Bronchial epithelial cell (primary cell): ENCODE data around the gene RPS15. TPM values are rescaled to one million over a fixed set of nuclear protein-coding genes. Genes with fewer than 3 reads are reported as not detected.

Source experiments
- DNase-seq: peaks from one replicate; pipeline ENCODE4 v3.0.0-alpha.2; 2010; ENCODE audit warnings: low read depth
- FAIRE-seq: peaks from 2 replicates; lab custom pipeline; 2011; peaks lifted over from hg19 to GRCh38; lab: Jason Lieb, UNC
- H3K27me3 ChIP-seq: 2 replicates; pipeline ENCODE4 v1.5.1; 2011; ENCODE audit warnings: low read length; ENCODE audit not compliant: control insufficient read depth, insufficient read depth
- H3K36me3 ChIP-seq: 2 replicates; pipeline ENCODE4 v1.5.1; 2011; ENCODE audit warnings: low read length; ENCODE audit not compliant: control insufficient read depth, insufficient read depth
- H3K4me3 ChIP-seq: 2 replicates; pipeline ENCODE4 v1.5.1; 2011; ENCODE audit warnings: mild to moderate bottlenecking, low read depth, low read length, control low read depth
- CTCF ChIP-seq: IDR thresholded peaks from 2 replicates; pipeline ENCODE4 v1.5.1; 2011; ENCODE audit warnings: mild to moderate bottlenecking, moderate library complexity, low read length, control low read depth, inconsistent platforms; ENCODE audit not compliant: insufficient read depth, severe bottlenecking
- total RNA-seq: library from RNA; depleted of rRNA; stranded (reverse); fragments of >200 nt; gene quantifications from 2 replicates; pipeline ENCODE4 v1.2.1, GENCODE V29; 2014

RPS15 gene
- total RNA-seq, 1 donor from 2014 or later, result 966 TPM

DNA sequence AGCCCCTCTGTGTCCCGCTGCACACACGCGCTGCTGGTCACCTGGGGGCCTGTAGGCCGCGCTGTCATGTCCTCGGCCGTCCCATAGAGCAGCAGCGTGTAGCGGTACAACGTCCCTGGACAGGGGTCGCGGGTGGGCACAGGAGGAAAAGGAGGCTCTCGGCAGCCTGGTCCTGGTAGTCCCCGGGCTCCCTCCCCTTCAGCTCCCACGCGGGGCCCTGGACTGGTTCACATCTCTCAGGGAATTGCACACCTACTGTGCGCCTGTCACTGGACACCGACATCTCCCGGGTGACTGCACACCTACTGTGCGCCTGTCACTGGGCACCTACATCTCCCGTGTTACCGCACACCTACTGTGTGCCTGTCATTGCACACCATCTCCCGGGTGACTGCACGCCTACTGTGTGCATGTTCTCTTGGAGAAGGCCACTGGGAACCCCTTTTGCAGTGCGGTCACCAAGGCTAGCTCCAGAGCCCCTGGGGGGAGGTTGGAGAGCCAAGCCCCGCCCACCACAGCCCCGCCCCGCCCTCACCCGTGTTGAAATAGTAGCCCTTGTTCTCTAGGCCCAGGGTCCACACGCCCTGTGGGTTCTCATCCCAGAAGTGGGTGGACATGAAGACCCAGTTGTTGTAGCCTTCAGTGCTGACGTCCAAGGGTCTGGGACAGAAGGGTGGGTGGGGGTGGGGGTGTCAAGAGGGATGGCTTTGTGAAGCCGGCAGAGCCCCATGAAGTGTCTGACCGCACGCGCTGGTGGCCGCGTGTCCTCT lies 44.4 kb downstream of the RPS15 start:
- no peak for DNase-seq
- TF ChIP-seq CTCF, result no peak

GRCh38 chr19:1483131-1483978 lies 45.2 kb downstream of the RPS15 start:
- no peak for DNase-seq
- TF ChIP-seq CTCF, result no peak
- Histone ChIP-seq H3K4me3 (no peak overlapping the region), H3K36me3 (no peaks in the 10 kb centered on the region), H3K27me3 (no peaks in the 10 kb centered on the region)
- no peak for FAIRE-seq

More for the DNA sequence above, 44.4 kb downstream of the RPS15 start:
- H3K27me3 ChIP-seq, result no peaks in the 10 kb centered on the region
- H3K4me3 ChIP-seq, result no peak overlapping the region
- no peaks in the 10 kb centered on the region for H3K36me3 ChIP-seq
- no peak for FAIRE-seq

- no peak for TF ChIP-seq CTCF
- Histone ChIP-seq H3K4me3 (no peak overlapping the region), H3K27me3 (no peaks in the 10 kb centered on the region), H3K36me3 (no peaks in the 10 kb centered on the region)
- DNase-seq (no peak), FAIRE-seq (no peak)
These were observed 45.8 kb downstream of the RPS15 start for GRCh38 chr19:1483979-1484428.

DNA sequence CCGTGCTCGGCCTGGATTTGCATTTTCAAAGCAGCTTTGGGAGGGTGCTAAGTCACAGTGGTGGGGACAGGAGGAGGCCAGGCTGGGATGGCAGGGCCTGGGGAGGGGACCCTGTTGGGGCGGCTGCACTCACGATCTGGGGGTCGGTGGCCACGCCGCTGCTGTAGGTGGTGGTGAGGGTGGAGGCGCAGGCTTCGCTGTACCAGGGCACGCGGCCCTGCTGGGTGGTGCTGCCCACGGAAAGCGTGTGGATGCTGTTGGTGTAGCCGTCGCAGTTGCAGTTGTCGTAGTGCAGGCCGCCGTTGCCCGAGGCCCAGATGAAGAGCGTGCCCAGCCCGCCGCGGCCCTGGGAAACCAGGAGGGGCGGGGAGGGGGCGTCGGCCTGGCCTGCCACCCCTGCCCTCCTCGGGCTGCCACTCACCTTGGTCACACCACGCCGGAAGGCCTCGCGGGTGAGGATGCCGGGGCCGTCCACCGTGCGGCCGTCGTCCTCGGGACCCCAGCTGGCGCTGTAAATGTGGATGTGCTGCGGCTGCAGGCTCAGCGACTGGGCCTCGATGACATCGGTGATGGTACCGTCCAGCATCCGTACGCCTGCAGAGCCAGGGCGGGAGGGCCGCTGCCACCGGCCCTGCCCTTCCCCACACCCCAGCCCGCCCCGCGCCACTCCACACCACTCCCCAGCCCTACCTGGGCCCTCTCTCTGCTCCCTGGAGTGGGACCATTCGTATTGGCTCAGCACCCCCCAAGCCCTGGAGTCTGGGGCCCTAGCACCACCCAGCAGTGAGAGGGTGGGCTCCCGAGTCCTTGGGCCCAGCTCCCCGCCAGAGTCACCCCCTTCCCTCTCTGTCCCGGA lies 48.8 kb downstream of the RPS15 start:
- H3K4me3 ChIP-seq, result no peak overlapping the region
- TF ChIP-seq CTCF, result no peak
- no peak for DNase-seq
- no peak for FAIRE-seq
- H3K36me3 ChIP-seq, result no peaks in the 10 kb centered on the region
- H3K27me3 ChIP-seq, result no peaks in the 10 kb centered on the region

DNA sequence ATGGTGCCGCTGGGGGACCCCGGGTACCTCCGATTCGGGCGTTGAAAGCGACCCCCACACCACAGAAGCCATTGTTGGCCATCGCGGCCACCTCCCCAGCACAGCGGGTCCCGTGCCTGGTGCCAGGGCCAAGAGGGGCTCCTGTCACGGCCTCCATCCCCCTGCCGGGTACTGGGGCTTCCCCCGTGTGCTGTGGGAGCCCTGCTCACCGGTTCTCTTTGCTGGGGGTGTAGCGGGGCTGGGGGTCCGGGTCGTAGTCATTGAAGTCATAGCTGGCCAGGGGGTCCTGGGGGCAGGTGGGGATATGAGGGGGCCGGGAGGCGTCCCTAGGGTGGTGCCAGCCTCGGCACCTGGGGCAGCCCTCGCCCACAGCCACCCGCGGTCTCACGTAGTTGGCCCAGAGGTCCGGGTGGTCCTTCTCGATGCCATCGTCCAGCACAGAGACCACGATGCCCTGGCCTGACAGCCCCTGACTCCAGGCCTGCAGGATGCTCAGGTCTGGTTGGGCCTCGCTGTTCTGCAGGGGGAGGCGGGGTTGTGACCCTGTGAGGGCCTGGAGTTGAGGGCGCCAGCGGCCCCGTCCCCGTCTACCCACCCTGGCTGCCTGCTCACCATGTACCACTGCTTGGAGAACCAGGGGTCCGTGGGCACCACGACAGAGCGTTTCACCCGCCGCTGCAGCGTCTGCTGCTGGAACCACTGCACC lies 49.5 kb downstream of the RPS15 start:
- no peak for FAIRE-seq
- no peaks in the 10 kb centered on the region for H3K27me3 ChIP-seq
- no peak for TF ChIP-seq CTCF
- H3K36me3 ChIP-seq, result no peaks in the 10 kb centered on the region
- no peak for DNase-seq
- no peak overlapping the region for H3K4me3 ChIP-seq
